Pons (tissue), 1 donor: ENCODE data around the gene AGAP2.
"Not testable (repeated sequence)": the region's sequence is repeated elsewhere in the genome, so short reads cannot be mapped to it uniquely, and the experiment has no call there.

Experiments used
- DNase-seq: peaks from one replicate; pipeline ENCODE4 v3.0.0-alpha.2; 2016; ENCODE audit warnings: low spot score

The AGAP2 gene

DNA sequence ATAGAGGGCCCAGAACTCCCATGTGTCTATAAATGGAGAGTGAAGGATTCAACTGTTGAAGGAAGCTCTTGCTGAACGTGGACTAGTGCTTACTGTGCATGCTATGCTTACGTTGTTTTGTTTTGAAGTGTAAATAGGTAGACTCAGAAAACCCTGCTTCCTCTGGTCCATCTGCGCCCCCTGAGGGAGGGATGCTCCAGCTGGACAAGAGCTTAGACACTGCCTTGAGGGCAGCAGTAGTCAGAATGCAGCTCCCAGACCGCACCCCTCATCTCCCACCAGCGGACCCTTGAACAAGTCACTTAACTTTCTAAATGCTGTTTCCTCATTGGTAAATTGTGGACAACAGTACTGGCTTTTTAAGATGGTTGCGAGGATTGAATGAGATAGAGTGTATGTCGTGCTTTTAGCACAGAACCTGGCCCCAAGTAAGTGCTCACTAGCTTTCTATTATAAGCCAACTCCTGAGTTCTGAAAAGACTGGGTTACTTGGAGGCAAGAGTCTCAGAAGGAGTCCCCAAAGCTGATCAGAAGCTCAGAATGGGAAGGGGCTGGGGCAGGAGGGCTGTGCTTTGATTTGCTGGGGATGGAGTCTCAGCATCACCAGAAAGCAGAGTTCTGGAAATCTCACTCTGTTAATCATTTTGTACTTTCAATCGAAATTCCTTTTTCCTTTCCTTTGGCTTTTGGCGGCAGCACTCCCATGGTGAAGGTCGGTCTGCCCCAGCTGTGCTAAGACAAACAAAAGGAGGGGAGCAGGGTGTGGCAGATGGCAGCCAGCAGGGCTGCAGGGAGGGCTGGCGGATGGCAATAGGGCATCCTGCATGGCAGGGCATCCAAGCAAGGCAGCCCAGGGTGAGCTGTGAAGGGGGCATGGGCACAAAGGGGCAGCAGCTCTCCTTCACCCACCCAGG is 15.6 kb downstream of the AGAP2 start:
- no peak for DNase-seq

DNA sequence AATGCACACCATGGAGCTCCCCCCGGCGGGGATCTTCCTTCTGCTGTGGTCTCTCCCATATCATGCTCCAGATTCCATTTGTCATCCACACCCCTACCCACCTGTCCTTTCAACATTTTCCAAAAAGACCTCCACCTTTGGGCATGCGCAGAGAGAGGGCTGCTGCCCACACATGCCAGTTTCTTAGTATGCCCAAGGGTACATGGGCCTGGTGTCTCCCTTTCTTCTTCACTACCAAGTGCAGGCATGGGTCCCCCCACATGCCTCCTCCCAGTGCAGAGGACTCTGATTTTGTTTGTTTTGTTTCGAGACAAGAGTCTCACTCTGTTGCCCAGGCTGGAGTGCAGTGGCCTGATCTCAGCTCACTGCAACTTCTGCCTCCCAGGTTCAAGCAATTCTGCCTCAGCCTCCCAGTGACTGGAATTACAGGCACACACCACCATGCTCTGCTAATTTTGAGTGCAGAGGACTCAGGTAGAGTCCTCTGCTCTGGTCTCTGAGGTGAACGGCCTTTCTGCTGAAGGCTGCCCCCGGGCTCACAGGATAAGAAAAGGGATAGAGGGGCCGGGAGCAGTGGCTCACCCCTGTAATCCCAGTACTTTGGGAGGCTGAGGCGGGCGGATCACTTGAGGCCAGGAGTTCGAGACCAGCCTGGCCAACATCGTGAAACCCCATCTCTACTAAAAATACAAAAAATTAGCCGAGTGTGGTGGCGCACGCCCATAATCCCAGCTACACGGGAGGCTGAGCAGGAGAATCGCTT is 16.5 kb downstream of the AGAP2 start:
- not testable (repeated sequence) for DNase-seq

DNA sequence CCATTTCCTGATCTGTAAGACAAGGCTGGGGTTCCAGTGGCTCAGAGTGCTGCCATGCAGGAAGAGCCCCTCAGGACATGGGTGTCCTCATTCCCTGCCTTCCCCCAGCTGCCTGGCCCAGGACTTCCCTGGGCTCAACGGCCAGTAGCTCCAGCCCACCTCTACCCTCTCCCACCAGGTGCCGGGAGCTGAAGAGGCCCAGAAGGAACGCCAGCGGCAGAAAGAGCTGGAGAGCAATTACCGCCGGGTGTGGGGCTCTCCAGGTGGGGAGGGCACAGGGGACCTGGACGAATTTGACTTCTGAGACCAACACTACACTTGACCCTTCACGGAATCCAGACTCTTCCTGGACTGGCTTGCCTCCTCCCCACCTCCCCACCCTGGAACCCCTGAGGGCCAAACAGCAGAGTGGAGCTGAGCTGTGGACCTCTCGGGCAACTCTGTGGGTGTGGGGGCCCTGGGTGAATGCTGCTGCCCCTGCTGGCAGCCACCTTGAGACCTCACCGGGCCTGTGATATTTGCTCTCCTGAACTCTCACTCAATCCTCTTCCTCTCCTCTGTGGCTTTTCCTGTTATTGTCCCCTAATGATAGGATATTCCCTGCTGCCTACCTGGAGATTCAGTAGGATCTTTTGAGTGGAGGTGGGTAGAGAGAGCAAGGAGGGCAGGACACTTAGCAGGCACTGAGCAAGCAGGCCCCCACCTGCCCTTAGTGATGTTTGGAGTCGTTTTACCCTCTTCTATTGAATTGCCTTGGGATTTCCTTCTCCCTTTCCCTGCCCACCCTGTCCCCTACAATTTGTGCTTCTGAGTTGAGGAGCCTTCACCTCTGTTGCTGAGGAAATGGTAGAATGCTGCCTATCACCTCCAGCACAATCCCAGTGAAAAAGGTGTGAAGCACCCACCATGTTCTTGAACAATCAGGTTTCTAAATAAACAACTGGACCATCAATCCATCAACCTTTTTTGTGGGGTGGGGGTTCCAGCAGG is 17.6 kb downstream of the AGAP2 start:
- no peak for DNase-seq

DNA sequence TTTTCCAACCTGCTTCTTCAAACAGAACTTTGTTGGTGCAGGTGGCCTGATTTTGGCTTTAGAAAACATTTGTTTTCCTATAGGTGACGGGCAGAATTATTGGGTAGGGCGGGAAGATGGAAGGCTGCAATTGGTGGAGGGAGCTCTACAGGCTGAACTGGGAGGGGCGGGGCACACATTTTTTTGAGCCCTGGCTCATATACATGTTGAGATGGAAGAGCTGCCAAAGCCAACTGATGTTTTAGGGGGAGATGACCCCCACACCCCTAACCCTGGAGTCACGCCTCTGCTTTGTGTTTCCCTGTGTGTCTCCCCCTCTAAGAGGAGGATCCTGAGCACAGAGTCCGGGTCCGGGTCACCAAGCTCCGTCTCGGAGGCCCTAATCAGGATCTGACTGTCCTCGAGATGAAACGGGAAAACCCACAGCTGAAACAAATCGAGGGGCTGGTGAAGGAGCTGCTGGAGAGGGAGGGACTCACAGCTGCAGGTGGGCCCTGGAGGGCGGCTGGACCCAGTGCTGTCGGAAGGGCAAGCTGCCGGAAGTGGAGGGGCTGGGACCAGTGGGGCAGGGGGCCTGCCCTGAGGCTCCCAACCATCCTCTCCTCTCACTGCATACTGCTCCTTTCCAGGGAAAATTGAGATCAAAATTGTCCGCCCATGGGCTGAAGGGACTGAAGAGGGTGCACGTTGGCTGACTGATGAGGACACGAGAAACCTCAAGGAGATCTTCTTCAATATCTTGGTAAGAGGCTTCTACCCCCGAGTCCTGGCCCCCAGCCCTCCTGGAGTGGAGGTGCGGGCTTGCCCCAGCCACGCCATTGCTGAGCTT is 18.6 kb downstream of the AGAP2 start:
- no peak for DNase-seq

DNA sequence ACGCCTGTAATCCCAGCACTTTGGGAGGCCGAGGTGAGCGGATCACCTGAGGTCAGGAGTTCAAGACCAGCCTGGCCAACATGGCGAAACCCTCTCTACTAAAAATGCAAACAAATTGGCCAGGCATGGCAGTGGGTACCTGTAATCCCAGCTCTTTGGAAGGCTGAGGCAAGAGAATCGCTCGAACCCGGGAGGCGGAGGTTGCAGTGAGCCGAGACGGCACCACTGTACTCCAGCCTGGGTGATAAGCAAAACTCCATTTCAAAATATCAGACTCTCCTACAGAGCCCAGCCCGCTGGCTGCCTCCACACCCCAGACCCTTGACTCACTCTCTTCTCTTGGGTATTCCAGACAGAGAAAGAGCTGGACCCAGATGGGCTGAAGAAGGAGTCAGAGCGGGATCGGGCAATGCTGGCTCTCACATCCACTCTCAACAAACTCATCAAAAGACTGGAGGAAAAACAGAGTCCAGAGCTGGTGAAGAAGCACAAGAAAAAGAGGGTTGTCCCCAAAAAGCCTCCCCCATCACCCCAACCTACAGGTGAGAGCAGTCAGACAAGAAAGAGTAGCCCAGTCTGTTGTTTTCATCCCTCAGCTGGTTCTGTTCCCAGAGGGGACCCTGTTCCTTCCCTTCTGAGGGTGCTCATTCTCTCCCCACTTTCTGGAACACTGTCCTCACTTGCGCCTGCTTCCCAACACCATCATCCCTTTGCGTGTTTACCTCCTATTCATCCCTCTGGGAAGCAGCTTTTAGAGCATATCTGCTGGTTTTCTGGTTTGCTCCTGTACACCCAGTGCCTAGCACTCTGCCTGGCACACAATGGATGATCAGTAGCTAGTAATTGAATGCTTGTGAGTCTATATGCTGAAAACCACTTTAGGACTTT is 19.7 kb downstream of the AGAP2 start:
- no peak for DNase-seq

DNA sequence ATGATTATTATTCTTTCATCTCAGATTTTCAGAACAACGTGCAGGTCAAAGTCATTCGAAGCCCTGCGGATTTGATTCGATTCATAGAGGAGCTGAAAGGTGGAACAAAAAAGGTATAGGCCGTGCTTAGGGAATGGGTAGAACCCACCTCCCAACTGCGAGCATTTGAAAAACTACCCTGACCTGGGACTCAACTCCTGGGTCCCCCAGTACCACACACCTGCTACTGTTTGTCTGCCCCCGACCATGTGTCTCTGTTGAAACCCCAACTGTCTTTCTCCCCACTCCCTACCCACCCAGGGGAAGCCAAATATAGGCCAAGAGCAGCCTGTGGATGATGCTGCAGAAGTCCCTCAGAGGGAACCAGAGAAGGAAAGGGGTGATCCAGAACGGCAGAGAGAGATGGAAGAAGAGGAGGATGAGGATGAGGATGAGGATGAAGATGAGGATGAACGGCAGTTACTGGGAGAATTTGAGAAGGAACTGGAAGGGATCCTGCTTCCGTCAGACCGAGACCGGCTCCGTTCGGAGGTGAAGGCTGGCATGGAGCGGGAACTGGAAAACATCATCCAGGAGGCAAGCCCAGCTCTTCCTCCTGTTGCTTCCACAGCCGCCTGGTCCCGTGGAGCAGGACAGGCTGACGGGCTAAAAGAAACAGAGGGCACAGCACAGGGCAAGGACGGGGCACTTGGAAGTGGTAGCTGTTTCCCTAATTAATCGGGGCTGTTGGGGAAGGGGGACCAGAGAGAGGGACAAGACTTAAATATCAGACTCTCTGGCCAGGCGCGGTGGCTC is 20.5 kb downstream of the AGAP2 start:
- DNase-seq, result no peak

DNA sequence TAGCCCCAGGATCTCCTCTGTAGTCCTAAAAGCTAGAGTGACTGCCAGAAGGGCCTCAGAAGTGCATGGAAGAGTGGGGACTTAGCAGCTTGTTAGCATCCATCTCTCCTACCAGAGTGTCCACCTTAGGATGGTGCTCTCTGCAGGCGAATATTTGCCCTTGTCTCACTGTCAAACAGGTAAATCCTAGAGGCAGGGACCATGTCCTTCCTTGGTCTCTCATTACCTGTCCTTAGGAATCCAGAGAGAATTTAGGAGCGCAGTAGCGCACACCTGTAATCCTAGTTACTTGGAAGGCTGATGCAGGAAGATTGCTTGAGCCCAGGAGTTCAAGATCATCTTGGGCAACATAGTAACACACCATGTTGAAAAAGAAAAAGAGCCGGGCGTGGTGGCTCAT is 21.4 kb downstream of the AGAP2 start:
- DNase-seq, result no peak

DNA sequence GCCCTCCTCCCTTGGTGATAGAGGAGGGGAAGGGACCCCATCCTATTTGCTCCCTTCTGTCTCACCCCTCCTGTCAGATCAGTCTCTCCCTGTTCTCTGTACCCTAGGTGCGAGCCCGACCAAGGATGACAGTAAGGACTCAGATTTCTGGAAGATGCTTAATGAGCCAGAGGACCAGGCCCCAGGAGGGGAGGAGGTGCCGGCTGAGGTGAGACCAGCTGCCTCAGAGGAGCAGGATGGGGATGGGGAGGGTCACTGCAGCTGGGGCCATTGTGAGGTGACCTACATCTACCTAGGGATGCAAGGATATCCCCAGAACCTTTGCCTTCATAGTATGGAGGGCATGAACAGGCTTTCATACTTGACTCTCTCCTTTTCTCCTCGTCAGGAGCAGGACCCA is 22.2 kb downstream of the AGAP2 start:
- no peak for DNase-seq

DNA sequence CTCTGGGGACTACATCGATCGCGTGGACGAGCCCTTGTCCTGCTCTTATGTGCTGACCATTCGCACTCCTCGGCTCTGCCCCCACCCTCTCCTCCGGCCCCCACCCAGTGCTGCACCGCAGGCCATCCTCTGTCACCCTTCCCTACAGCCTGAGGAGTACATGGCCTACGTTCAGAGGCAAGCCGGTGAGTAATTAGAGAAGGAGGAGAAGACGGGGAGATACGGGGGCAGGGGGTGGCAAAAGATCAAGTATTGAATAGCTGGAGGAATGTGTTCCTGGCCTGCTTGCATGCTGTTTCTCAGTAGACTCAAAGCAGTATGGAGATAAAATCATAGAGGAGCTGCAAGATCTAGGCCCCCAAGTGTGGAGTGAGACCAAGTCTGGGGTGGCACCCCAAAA is 22.8 kb downstream of the AGAP2 start:
- DNase-seq, result no peak

DNA sequence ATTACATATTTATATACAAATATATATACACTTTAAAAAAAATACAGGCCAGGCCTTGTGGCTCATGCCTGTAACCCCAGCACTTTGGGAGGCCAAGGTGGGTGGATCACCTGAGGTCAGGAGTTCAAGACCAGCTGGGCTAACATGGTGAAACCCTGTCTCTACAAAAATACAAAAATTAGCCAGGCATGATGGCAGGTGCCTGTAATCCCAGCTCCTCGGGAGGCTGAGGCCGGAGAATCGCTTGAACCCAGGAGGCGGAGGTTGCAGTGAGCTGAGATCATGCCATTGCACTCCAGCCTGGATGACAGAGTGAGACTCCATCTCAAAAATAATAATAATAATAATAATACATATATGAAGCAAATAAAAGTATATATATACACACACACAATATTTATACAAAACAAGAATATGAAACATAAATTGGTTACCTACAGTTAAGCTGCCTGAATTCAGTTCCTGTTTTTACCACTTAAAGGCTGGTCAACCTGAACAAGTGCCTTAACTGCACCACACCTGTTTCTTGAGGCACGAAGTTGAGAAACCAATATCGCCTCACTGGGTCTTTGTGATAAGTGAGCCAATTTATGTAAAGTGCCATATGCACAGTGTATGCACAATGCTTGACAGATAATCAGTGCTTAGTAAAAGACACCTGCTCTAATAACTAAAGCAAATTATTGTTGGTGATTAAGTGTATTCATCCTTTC is 23.4 kb downstream of the AGAP2 start:
- DNase-seq, result not testable (repeated sequence)

DNA sequence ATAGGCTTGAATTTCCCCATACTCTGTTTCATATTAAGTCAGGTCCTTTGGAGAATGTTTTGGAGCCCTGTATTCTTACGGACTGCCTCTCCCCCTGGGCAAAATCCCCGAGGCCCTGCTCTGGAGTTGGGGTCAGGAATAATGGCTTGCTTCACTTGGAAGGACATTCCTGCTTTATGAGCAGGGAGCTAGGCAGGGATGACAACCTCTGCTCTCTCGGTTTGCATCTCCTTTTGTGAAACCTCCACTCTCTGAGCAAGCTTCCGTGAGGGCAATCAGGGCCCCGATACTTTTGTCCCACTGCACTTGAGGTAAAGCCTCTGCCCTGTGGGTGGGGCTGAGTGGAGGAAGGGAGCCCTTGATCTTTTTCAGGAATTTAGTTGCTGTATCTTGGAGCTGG is 25.3 kb downstream of the AGAP2 start:
- no peak for DNase-seq

DNA sequence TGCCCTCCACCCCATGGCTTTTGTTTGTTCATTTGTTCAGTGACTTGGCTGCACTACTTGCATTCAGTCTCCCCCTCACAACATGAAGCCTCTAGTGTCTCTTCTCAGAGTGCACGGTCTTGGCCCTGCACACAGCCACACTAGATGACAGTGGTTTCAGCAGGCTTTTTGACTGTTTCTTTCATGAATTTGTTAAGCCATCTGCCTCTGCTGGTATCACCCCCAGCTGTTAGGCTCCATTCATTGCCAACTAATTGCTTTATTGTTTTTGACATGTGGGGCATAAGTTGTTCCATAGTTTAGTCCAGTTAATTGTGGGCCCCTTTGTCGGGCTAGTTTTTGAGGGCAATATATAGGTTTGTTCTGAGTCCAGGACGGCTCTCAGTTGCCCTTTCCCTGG is 25.8 kb downstream of the AGAP2 start:
- peak; percentile 48 for DNase-seq

DNA sequence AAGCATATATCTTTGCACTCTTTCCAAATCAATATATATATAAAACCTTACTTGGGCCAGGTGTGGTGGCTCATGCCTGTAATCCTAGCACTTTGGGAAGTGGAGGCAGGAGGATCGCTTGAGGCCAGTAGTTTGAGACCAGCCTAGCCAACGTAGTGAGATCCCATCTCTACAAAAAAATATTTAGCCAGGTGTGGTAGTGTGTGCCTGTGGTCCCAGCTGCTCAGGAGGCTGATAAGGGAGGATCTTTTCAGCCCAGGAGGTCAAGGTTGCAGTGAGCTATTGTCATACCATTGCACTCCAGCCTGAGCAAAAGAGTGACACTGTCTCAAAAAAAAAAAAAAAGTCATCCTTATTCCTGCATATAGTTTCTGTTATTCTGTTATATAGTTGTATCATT is 30.2 kb downstream of the AGAP2 start:
- DNase-seq, result no peak

DNA sequence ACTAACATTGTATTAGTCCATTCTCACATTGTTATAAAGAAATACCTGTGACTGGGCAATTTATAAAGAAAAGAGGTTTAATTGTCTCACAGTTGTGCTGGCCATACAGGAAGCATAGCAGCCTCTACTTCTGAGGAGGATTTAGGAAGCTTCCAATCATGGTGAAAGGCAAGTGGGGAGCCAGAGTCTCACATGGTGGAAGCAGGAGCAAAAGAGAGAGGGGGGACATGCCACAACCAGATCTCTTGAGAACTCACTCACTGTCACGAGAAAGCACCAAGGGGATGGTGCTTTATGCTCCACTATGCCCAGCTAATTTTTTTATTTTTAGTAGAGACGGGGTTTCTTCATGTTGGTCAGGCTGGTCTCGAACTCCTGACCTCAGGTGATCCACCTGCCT is 31.3 kb downstream of the AGAP2 start:
- no peak for DNase-seq

DNA sequence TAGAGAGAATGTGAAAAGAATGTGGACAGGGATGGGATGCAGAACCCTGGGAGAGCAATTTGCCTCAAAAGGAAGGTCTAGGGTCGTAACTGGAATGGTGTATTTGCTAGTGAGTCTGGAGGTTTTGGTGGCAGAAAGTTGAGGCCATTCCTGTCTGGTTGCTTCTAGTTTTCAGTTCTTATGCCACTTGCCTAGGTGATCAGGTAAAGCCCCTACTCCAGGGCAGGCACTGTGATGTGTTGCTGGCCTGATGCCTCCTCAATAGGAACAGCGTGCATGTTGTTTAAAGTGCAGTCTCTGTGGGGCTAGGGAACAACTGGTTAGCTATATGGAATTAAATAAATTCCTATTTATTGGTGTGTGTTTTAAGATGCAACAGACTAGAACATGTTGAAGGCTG is 38.2 kb downstream of the AGAP2 start:
- DNase-seq, result no peak

DNA sequence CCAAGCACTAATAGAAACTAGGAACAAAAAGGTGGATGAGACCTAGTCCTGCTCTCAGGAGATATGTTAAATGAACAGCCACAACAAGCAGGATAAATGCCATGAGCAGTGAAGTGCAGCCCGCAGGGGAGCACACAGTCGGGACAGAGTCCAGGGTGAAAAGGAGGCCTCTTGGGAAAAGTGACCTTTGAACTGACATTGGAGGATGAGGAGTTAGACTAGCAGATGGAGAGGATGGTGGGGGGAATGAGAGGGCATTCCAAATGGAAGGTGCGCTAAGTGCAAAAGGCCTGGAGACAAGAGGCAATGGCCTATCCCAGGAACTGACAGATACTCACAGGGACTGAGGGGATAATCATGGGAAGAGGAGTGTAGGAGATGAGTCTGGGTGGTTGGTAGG is 40.1 kb downstream of the AGAP2 start:
- no peak for DNase-seq

DNA sequence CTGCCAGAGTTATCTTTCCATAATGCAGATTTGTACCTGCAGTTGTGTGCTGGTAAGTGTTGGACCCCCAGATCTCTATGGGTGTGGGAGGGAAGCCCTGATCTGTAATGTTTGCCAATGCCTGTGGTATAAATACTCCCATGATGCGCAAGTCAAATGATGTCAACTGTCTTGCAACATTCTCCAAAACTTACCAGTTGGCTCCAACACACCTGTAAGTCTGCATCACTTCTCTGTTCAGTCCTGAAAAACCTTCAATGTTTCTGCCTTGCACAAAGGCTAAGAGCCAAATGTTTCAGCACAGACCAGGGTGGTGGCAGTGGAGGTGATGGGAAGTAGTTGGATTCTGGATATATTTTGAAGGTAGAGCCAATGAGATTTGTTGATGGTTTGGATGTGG is 41.5 kb downstream of the AGAP2 start:
- no peak for DNase-seq

DNA sequence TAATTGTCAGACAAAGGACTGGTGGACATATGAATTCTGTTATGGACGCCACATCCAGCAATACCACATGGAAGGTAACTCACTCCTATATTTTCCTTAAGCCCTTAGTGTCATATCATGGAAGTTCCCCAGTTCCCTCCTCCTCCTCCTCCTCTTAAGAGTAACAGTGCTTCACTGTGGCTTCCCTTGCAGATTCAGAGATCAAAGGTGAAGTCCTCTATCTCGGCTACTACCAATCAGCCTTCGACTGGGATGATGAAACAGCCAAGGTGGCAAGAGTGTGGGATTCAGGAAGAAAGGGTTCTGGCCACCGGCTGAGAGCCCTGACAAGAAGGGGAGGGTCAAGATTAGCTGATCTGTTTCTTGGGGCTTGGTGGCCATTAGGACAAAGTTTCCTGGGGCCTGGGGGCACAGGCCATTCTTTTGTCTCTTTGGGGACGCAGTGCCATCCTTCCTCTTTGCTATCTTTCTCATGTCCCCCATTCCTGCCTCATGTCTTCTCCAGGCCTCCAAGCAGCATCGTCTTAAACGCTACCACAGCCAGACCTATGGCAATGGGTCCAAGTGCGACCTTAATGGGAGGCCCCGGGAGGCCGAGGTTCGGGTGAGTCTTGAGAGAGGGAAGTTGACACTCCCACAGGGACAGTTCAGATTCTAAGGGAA is 42.6 kb downstream of the AGAP2 start:
- no peak for DNase-seq
